ENCODE data around the gene PLEKHH2. TPM values are rescaled to one million over a fixed set of nuclear protein-coding genes. Genes with fewer than 3 reads are reported as not detected.

The PLEKHH2 gene
- polyA plus RNA-seq, 1 of the 3 experiments (the other 2 are of a cell fraction) = 1.9 TPM

DNA sequence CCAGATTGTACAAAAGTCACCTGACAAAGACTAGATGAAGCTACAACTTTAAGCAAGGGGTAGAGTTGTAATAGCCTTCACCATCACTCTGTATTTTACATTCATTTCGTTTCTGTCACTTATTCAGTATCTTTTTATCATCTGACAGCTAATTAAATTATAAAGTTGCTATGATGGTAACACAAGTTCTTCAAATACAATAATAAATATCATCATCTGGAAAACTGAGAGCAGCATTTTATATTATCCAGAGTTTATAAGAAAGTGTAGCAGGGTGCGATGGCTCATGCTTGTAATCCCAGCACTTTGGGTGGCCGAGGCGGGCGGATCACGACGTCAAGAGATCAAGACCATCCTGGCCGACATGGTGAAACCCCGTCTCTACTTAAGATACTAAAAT, 157.9 kb downstream of the PLEKHH2 start:
- Histone ChIP-seq H3K4me3 (ENCODE audit: low read depth in 2 of 2, low read length in 1 of 2) (no peak overlapping the region), H3K27me3 (ENCODE audit: insufficient read depth) (no peaks in the 10 kb centered on the region), H3K36me3 (replicated peaks in 1 of 2; ENCODE audit: control insufficient read depth in 1 of 2, insufficient read depth in 2 of 2, low read length in 1 of 2) (peaks cover 24 to 44% of the 10 kb centered on the region in 2 experiments), H2AFZ (ENCODE audit: low read depth) (no peak overlapping the region), H3K27ac (ENCODE audit: low read depth in 2 of 2, low read length in 1 of 2) (no peak overlapping the region), H3K79me2 (ENCODE audit: insufficient read depth) (no peaks in the 10 kb centered on the region), H3K9me2 (no peaks in the 10 kb centered on the region), H3F3A (replicated peaks; ENCODE audit: insufficient read depth) (no peaks in the 10 kb centered on the region), H3K4me2 (no peak overlapping the region), H4K20me1 (ENCODE audit: insufficient read depth) (no peaks in the 10 kb centered on the region), H3K4me1 (ENCODE audit: control insufficient read depth in 1 of 2, insufficient read depth in 2 of 2, low read depth in 1 of 2, low read length in 1 of 2) (no peaks in the 10 kb centered on the region), H3K9me3 (no peaks in the 10 kb centered on the region), H3K9ac (no peak overlapping the region)
- 94% methylated on average over 9 of the region's 9 CpGs for WGBS (ENCODE audit: low lambda C conversion rate)
- TF ChIP-seq CHD2 (IDR thresholded peaks at IDR 0.05; ENCODE audit: low read length, partially characterized antibody) (no peak), RAD21 (IDR thresholded peaks at IDR 0.05; ENCODE audit: low read length) (no peak)
- CTCF ChIA-PET = no interaction called here
- DNase-seq = no peak
- POLR2A ChIA-PET = no interaction called here

DNA sequence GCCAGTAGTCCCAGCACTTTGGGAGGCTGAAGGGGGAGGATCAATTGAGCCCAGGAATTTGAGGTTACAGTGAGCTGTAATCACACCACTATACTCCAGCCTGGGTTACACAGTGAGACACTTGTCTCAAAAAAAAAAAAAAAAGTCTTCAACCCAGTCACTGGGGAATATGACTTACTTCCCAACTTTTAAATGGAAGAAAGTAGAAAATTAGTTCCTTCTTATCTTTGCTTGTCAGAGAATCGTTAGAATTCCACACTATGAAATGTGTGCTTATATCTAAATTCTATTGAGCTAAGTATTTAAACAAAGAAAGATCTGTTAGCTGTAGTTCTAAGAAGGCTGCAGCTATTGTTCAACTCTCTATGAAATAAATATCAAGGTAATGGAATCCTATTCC, 159.1 kb downstream of the PLEKHH2 start:
- POLR2A ChIA-PET = interaction anchor here (0.6 kb wide), 1 partner anchor 215 kb away, joined by 3 read pairs; no protein-coding TSS in a partner anchor
- CTCF ChIA-PET = interaction anchor here (0.6 to 1.1 kb wide), 3 partner anchors 11 to 448 kb away, joined by 3 to 4 read pairs (median 3); no protein-coding TSS in a partner anchor
- peaks cover 18 to 34% of the 10 kb centered on the region in 2 experiments for H3K36me3 ChIP-seq (replicated peaks in 1 of 2; ENCODE audit: control insufficient read depth in 1 of 2, insufficient read depth in 2 of 2, low read length in 1 of 2)
- no peaks in the 10 kb centered on the region for H3F3A ChIP-seq (replicated peaks; ENCODE audit: insufficient read depth)
- DNase-seq = no peak
- H3K9me3 ChIP-seq = no peaks in the 10 kb centered on the region
- TF ChIP-seq, protein P1, sequence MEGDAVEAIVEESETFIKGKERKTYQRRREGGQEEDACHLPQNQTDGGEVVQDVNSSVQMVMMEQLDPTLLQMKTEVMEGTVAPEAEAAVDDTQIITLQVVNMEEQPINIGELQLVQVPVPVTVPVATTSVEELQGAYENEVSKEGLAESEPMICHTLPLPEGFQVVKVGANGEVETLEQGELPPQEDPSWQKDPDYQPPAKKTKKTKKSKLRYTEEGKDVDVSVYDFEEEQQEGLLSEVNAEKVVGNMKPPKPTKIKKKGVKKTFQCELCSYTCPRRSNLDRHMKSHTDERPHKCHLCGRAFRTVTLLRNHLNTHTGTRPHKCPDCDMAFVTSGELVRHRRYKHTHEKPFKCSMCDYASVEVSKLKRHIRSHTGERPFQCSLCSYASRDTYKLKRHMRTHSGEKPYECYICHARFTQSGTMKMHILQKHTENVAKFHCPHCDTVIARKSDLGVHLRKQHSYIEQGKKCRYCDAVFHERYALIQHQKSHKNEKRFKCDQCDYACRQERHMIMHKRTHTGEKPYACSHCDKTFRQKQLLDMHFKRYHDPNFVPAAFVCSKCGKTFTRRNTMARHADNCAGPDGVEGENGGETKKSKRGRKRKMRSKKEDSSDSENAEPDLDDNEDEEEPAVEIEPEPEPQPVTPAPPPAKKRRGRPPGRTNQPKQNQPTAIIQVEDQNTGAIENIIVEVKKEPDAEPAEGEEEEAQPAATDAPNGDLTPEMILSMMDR (IDR thresholded peaks at IDR 0.05) = no peak
- TF ChIP-seq NRF1 (IDR thresholded peaks at IDR 0.05; ENCODE audit: low read depth, low read length) (no peak), FOSL2 (IDR thresholded peaks at IDR 0.05; ENCODE audit: borderline replicate concordance, low read depth) (no peak), FOXJ3 (CRISPR knock-in tag; IDR thresholded peaks at IDR 0.05) (no peak), ELF1 (IDR thresholded peaks at IDR 0.05) (no peak), GABPA (IDR thresholded peaks at IDR 0.05; ENCODE audit: low read depth) (no peak), EP300 (IDR thresholded peaks at IDR 0.05; ENCODE audit: borderline replicate concordance in 1 of 2, low read depth in 1 of 2, low read length in 1 of 2) (no peak), POLR2AphosphoS5 (IDR thresholded peaks at IDR 0.05; ENCODE audit: low read depth, low read length) (no peak), JUND (IDR thresholded peaks at IDR 0.05) (no peak), GATA2 (CRISPR knock-in tag; IDR thresholded peaks at IDR 0.05) (no peak), RXRA (IDR thresholded peaks at IDR 0.05; ENCODE audit: borderline replicate concordance, low read depth) (no peak), RCOR1 (IDR thresholded peaks at IDR 0.05; ENCODE audit: low read length) (no peak), RFX5 (IDR thresholded peaks at IDR 0.05; ENCODE audit: low read length) (no peak), TEAD4 (IDR thresholded peaks at IDR 0.05; ENCODE audit: borderline replicate concordance, insufficient read depth) (no peak), CHD2 (IDR thresholded peaks at IDR 0.05; ENCODE audit: low read length, partially characterized antibody) (no peak), SMC3 (IDR thresholded peaks at IDR 0.05; ENCODE audit: low read depth, low read length) (no peak), MEF2A (IDR thresholded peaks at IDR 0.05; ENCODE audit: borderline replicate concordance, low read depth) (no peak)
- TF ChIP-seq, protein P2, sequence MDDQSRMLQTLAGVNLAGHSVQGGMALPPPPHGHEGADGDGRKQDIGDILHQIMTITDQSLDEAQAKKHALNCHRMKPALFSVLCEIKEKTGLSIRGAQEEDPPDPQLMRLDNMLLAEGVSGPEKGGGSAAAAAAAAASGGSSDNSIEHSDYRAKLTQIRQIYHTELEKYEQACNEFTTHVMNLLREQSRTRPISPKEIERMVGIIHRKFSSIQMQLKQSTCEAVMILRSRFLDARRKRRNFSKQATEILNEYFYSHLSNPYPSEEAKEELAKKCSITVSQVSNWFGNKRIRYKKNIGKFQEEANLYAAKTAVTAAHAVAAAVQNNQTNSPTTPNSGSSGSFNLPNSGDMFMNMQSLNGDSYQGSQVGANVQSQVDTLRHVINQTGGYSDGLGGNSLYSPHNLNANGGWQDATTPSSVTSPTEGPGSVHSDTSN (IDR thresholded peaks at IDR 0.05) = no peak
- TF ChIP-seq, protein P3, sequence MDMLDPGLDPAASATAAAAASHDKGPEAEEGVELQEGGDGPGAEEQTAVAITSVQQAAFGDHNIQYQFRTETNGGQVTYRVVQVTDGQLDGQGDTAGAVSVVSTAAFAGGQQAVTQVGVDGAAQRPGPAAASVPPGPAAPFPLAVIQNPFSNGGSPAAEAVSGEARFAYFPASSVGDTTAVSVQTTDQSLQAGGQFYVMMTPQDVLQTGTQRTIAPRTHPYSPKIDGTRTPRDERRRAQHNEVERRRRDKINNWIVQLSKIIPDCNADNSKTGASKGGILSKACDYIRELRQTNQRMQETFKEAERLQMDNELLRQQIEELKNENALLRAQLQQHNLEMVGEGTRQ (IDR thresholded peaks at IDR 0.05; ENCODE audit: borderline replicate concordance, low read depth, low read length) = no peak
- TF ChIP-seq, protein P4, sequence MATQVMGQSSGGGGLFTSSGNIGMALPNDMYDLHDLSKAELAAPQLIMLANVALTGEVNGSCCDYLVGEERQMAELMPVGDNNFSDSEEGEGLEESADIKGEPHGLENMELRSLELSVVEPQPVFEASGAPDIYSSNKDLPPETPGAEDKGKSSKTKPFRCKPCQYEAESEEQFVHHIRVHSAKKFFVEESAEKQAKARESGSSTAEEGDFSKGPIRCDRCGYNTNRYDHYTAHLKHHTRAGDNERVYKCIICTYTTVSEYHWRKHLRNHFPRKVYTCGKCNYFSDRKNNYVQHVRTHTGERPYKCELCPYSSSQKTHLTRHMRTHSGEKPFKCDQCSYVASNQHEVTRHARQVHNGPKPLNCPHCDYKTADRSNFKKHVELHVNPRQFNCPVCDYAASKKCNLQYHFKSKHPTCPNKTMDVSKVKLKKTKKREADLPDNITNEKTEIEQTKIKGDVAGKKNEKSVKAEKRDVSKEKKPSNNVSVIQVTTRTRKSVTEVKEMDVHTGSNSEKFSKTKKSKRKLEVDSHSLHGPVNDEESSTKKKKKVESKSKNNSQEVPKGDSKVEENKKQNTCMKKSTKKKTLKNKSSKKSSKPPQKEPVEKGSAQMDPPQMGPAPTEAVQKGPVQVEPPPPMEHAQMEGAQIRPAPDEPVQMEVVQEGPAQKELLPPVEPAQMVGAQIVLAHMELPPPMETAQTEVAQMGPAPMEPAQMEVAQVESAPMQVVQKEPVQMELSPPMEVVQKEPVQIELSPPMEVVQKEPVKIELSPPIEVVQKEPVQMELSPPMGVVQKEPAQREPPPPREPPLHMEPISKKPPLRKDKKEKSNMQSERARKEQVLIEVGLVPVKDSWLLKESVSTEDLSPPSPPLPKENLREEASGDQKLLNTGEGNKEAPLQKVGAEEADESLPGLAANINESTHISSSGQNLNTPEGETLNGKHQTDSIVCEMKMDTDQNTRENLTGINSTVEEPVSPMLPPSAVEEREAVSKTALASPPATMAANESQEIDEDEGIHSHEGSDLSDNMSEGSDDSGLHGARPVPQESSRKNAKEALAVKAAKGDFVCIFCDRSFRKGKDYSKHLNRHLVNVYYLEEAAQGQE (IDR thresholded peaks at IDR 0.05; ENCODE audit: low read depth, low read length) = no peak
- H3K4me3 ChIP-seq (ENCODE audit: low read depth in 2 of 2, low read length in 1 of 2) = no peak overlapping the region
- H3K27ac ChIP-seq (ENCODE audit: low read depth in 2 of 2, low read length in 1 of 2) = no peak overlapping the region
- no peaks in the 10 kb centered on the region for H3K9me2 ChIP-seq
- H2AFZ ChIP-seq (ENCODE audit: low read depth) = no peak overlapping the region
- no peaks in the 10 kb centered on the region for H3K79me2 ChIP-seq (ENCODE audit: insufficient read depth)
- H3K9ac ChIP-seq = no peak overlapping the region
- no peaks in the 10 kb centered on the region for H4K20me1 ChIP-seq (ENCODE audit: insufficient read depth)
- WGBS (ENCODE audit: low lambda C conversion rate) = 83% methylated on average over 1 of the region's 1 CpG
- H3K4me1 ChIP-seq (ENCODE audit: control insufficient read depth in 1 of 2, insufficient read depth in 2 of 2, low read depth in 1 of 2, low read length in 1 of 2) = no peaks in the 10 kb centered on the region
- no peak overlapping the region for H3K4me2 ChIP-seq
- no peaks in the 10 kb centered on the region for H3K27me3 ChIP-seq (ENCODE audit: insufficient read depth)
